GM12878 (cell line): ENCODE results near the gene CDCA5. TPM values are rescaled to one million over a fixed set of nuclear protein-coding genes. Genes with fewer than 3 reads are reported as not detected.
A peak's percentile ranks its signal among the peaks of the same experiment; 100 is the strongest.

Source experiments
- ATAC-seq: fragments of 200-7000 bp; cut with Tn5 transposase; 3 replicates; pipeline ENCODE4 v1.9.1; 2020; ENCODE audit warnings: mild to moderate bottlenecking, moderate library complexity
- BruUV-seq: library from RNA; stranded (reverse); fragments of 400-500 nt; replicated peaks from 2 replicates; lab custom pipeline; 2021; lab: Mats Ljungman, UMichigan
- CTCF ChIA-PET: fragments of 300-600 bp; sonication (Branson Sonifier 250); formaldehyde crosslinking; extraction: SDS; loops from one replicate; lab custom pipeline; 2021; ENCODE audit warnings: inconsistent platforms; lab: Yijun Ruan, JAX
- POLR2A ChIA-PET: fragments of 350-600 bp; formaldehyde crosslinking; extraction: SDS; loops from one replicate; lab custom pipeline; 2021; ENCODE audit warnings: inconsistent platforms; lab: Charles Lee
- RAD21 ChIA-PET: fragments of 300-600 bp; sonication (Branson Sonifier 250); formaldehyde crosslinking; loops from one replicate; lab custom pipeline; 2023; ENCODE audit warnings: antibody characterized with exemption; ENCODE audit not compliant: unreplicated experiment; lab: Charles Lee
- SMC1A ChIA-PET: fragments of 300-600 bp; sonication (Branson Sonifier 250); formaldehyde crosslinking; loops from one replicate; lab custom pipeline; 2023; ENCODE audit not compliant: unreplicated experiment, uncharacterized antibody; lab: Charles Lee
- DNase-seq: peaks from one replicate; pipeline ENCODE4 v3.0.0-alpha.2; 2011; ENCODE audit warnings: low read depth, low spot score
- FAIRE-seq: peaks from 3 replicates; lab custom pipeline; 2011; peaks lifted over from hg19 to GRCh38; lab: Jason Lieb, UNC
- H2AFZ ChIP-seq: 2 replicates; pipeline ENCODE4 v1.6.0; 2011; ENCODE audit warnings: low read depth, low read length, control low read depth; ENCODE audit not compliant: control insufficient read depth
- H3K27ac ChIP-seq: 2 replicates; pipeline ENCODE4 v1.5.1; 2011; ENCODE audit warnings: control low read depth; ENCODE audit not compliant: control insufficient read depth, insufficient read depth
- H3K27me3 ChIP-seq, 2 experiments: replicated peaks in 1 of 2; 2 replicates each; pipeline versions ENCODE4 v1.6.0 to v1.6.1; 2011; ENCODE audit warnings: low read length in 1 of 2; ENCODE audit not compliant: control insufficient read depth in 2 of 2, insufficient read depth in 2 of 2
- H3K36me3 ChIP-seq, 2 experiments: 2 replicates each; pipeline ENCODE4 v1.5.1; 2011; ENCODE audit warnings: low read length in 1 of 2; ENCODE audit not compliant: control insufficient read depth in 2 of 2, insufficient read depth in 2 of 2
- H3K4me1 ChIP-seq: 2 replicates; pipeline ENCODE4 v1.6.1; 2011; ENCODE audit warnings: mild to moderate bottlenecking, low read length, moderate library complexity, mixed read lengths; ENCODE audit not compliant: control insufficient read depth, insufficient read depth
- H3K4me2 ChIP-seq: 2 replicates; pipeline ENCODE4 v1.6.0; 2011; ENCODE audit warnings: control low read depth; ENCODE audit not compliant: control insufficient read depth, insufficient read depth
- H3K4me3 ChIP-seq: fragments of 200-600 bp; sonication (generic); 2 replicates; pipeline ENCODE4 v1.5.1; 2016
- H3K79me2 ChIP-seq: 2 replicates; pipeline ENCODE4 v1.6.0; 2011; ENCODE audit warnings: low read length; ENCODE audit not compliant: control insufficient read depth, insufficient read depth
- H3K9ac ChIP-seq: 2 replicates; pipeline ENCODE4 v1.8.0; 2011; ENCODE audit warnings: low read length, control low read depth, mixed read lengths; ENCODE audit not compliant: control insufficient read depth, insufficient read depth
- H3K9me3 ChIP-seq: replicated peaks from 3 replicates; pipeline ENCODE4 v1.5.1; 2011; ENCODE audit warnings: mild to moderate bottlenecking, low read length; ENCODE audit not compliant: control insufficient read depth, insufficient read depth
- H4K20me1 ChIP-seq: 2 replicates; pipeline ENCODE4 v1.6.0; 2011; ENCODE audit not compliant: control insufficient read depth, insufficient read depth
- BHLHE40 ChIP-seq, 2 experiments: fragments of 450-650 bp in 1 of 2; IDR thresholded peaks; 2 replicates each; pipeline ENCODE4 v1.6.1; 2011 to 2017; ENCODE audit warnings: low read depth in 2 of 2, borderline replicate concordance in 1 of 2, improper control_type of control experiment in 1 of 2, low read length in 1 of 2, mild to moderate bottlenecking in 1 of 2
- CREB1 ChIP-seq: IDR thresholded peaks from 2 replicates; pipeline ENCODE4 v1.6.1; 2012; ENCODE audit warnings: low read depth, mild to moderate bottlenecking, inconsistent platforms
- DPF2 ChIP-seq: fragments of 450-650 bp; IDR thresholded peaks from 2 replicates; pipeline ENCODE4 v1.6.1; 2017; ENCODE audit warnings: mild to moderate bottlenecking
- GABPA ChIP-seq: IDR thresholded peaks from 2 replicates; pipeline ENCODE4 v1.6.1; 2014; ENCODE audit warnings: antibody characterized with exemption, low read depth, mild to moderate bottlenecking, inconsistent platforms
- NFYB ChIP-seq: IDR thresholded peaks from 2 replicates; pipeline ENCODE4 v1.6.1; 2011; ENCODE audit warnings: low read depth, mild to moderate bottlenecking, low read length, improper control_type of control experiment, moderate library complexity; ENCODE audit not compliant: insufficient read depth
- RUNX3 ChIP-seq: IDR thresholded peaks from 2 replicates; pipeline ENCODE4 v1.6.1; 2012; ENCODE audit warnings: low read length, inconsistent platforms
- TCF12 ChIP-seq: IDR thresholded peaks from 2 replicates; pipeline ENCODE4 v1.6.1; 2011; ENCODE audit warnings: low read depth, mild to moderate bottlenecking, low read length
- TCF3 ChIP-seq: IDR thresholded peaks from 2 replicates; pipeline ENCODE4 v1.6.1; 2012; ENCODE audit warnings: low read depth, mild to moderate bottlenecking, low read length, borderline replicate concordance; ENCODE audit not compliant: insufficient read depth
- WRNIP1 ChIP-seq: IDR thresholded peaks from 2 replicates; pipeline ENCODE4 v1.6.1; 2011; ENCODE audit warnings: low read depth, low read length, improper control_type of control experiment, borderline replicate concordance
- ZNF207 ChIP-seq: fragments of 450-650 bp; IDR thresholded peaks from 2 replicates; pipeline ENCODE4 v1.6.1; 2014; ENCODE audit warnings: antibody characterized with exemption, mild to moderate bottlenecking, borderline replicate concordance
- ZNF384 ChIP-seq: IDR thresholded peaks from 2 replicates; pipeline ENCODE4 v1.6.1; 2012; ENCODE audit warnings: low read depth, mild to moderate bottlenecking, low read length, improper control_type of control experiment, borderline replicate concordance
- WGBS: methylation state at CpG from one replicate; pipeline ENCODE4 v1.1.6; 2016; ENCODE audit warnings: low lambda C conversion rate; ENCODE audit not compliant: insufficient replicate concordance, insufficient coverage; ENCODE audit errors: missing lambda C conversion rate; 5-methylcytosine and 5-hydroxymethylcytosine counted together
- in situ Hi-C: fragments of 300-500 bp; cut with MboI; formaldehyde crosslinking; loops from 9 replicates; pipeline ENCODE4 v1.14.3; 2018; ENCODE audit warnings: mixed read lengths
- intact Hi-C: fragments of 100-400 bp; cut with micrococcal nuclease; formaldehyde crosslinking; loops from one replicate; pipeline ENCODE4 v1.14.2; 2022; ENCODE audit not compliant: unreplicated experiment
- polyA plus RNA-seq, 11 experiments: library from polyadenylated mRNA; depleted of rRNA in 4 of 11; unstranded in 6 of 11; stranded (reverse) in 5 of 11; fragments of >200 nt; fragmentation: Nextera tagmentation in 4 of 11; fragmentation: Illumina TruSeq in 1 of 11; extraction: Ambion mirVana in 4 of 11; extraction: Trizol in 1 of 11; gene quantifications; 1 replicate in 1 of 11; 2 replicates in 10 of 11; pipeline versions ENCODE4 v1.2.1 to v1.2.3, GENCODE V29; 2011 to 2016; ENCODE audit warnings: inconsistent platforms in 2 of 11, missing spikeins in 2 of 11, low read depth in 1 of 11
- total RNA-seq, 4 experiments: library from RNA; depleted of rRNA in 3 of 4; stranded (reverse); fragments of >200 nt in 3 of 4; fragmentation: Illumina TruSeq in 1 of 4; extraction: Trizol in 1 of 4; gene quantifications; 2 replicates each; pipeline versions ENCODE4 v1.2.1 to v1.2.3, GENCODE V29; 2013 to 2021
- TF ChIP-seq, protein P1 (sequence below): IDR thresholded peaks from 2 replicates; pipeline ENCODE4 v1.6.1; 2011; ENCODE audit warnings: mild to moderate bottlenecking, low read depth, low read length, moderate library complexity; ENCODE audit not compliant: insufficient replicate concordance
- TF ChIP-seq, protein P2 (sequence below): fragments of 450-650 bp; IDR thresholded peaks from 2 replicates; pipeline ENCODE4 v1.6.1; 2016; ENCODE audit warnings: mild to moderate bottlenecking

The CDCA5 gene
- total and polyA plus RNA-seq, 10 of the 15 experiments (the other 5 are each of a cell fraction or from before 2014, with no cell fraction given): 21.2 to 107 (median 64.9) TPM

DNA sequence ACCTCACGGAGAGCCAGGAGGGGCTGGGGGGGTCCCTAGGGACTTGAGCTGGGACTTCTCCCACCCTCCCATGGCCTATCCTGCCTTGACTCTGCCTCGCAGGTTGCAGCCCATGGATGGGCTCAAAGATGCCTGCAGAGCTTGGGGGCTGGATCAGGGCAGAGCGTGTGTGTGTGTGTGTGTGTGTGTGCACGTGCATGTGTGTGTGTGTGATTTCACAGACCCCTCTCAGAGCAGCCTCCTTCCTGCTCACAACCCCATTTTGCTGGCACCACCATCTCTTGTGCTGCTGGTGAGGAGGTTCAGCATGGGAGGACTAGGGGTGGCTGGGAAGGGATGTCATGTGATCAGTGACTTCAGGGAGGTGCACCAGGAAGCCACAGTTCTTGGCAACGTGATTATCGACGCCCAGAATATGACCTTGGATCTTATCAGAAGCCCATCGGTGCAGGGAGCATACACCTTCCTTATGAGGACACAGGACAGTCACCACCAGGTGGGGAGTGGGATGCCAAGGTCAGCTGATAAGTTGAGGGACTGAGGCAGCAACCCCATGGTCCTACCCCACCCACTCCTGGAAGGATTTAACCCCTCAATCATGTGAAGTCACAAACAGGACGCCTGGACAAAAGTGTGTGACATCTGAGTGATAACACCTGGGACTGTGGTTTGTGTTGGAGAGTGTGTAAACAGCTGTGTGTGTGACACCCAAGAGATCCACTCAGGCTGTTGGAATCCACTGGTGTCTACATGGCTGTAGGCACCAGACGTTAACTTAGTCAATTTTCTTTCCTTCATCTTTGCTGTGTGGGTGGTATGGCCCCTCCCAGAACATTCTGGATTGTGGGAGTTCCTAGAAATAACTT is 23.6 kb downstream of the CDCA5 start:
- no peak for FAIRE-seq
- ChIA-PET RAD21 (no interaction called here), SMC1A (no interaction called here), CTCF (interaction anchor here (1.1 kb wide), 2 partner anchors 57 to 213 kb away, joined by 3 read pairs; partner anchors contain the start of gene ZNHIT2), POLR2A (no interaction called here)
- 37% methylated on average over 10 of the region's 10 CpGs for WGBS
- intact Hi-C loops: no loop called here
- no peak overlapping the region for H3K27ac ChIP-seq
- H3K9me3 ChIP-seq: no peaks in the 10 kb centered on the region
- no peaks in the 10 kb centered on the region for H3K79me2 ChIP-seq
- TF ChIP-seq ZNF207 (no peak), TCF3 (peak; percentile 93), TCF12 (peak; percentile 88), ZNF384 (no peak), BHLHE40 (IDR thresholded peaks at IDR 0.05; ENCODE audit: borderline replicate concordance in 1 of 2, low read depth in 2 of 2, low read length in 1 of 2) (0 out of 4 replicates have a peak, but pooled peaks of 1 of the 2 experiments have one; percentile 14), GABPA (no peak), NFYB (no peak), CREB1 (no peak), DPF2 (no peak), WRNIP1 (no peak), RUNX3 (peak; percentile 82)
- TF ChIP-seq, protein P1, sequence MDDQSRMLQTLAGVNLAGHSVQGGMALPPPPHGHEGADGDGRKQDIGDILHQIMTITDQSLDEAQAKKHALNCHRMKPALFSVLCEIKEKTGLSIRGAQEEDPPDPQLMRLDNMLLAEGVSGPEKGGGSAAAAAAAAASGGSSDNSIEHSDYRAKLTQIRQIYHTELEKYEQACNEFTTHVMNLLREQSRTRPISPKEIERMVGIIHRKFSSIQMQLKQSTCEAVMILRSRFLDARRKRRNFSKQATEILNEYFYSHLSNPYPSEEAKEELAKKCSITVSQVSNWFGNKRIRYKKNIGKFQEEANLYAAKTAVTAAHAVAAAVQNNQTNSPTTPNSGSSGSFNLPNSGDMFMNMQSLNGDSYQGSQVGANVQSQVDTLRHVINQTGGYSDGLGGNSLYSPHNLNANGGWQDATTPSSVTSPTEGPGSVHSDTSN: peak; percentile 72
- TF ChIP-seq, protein P2, sequence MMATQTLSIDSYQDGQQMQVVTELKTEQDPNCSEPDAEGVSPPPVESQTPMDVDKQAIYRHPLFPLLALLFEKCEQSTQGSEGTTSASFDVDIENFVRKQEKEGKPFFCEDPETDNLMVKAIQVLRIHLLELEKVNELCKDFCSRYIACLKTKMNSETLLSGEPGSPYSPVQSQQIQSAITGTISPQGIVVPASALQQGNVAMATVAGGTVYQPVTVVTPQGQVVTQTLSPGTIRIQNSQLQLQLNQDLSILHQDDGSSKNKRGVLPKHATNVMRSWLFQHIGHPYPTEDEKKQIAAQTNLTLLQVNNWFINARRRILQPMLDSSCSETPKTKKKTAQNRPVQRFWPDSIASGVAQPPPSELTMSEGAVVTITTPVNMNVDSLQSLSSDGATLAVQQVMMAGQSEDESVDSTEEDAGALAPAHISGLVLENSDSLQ: peak; percentile 45; the same call in 1 of the 2 replicates
- H4K20me1 ChIP-seq: no peaks in the 10 kb centered on the region
- H3K4me2 ChIP-seq: no peak overlapping the region
- 0 out of 3 replicates have a peak, but pooled peaks have one; percentile 12 for ATAC-seq
- H2AFZ ChIP-seq: no peak overlapping the region; the same call in 1 of the 2 replicates
- in situ Hi-C loops: no loop called here
- H3K4me1 ChIP-seq: peaks cover 24% of the 10 kb centered on the region
- no peak overlapping the region for H3K4me3 ChIP-seq
- no TSS peak for BruUV-seq
- H3K9ac ChIP-seq: no peak overlapping the region
- H3K36me3 ChIP-seq: no peaks in the 10 kb centered on the region
- H3K27me3 ChIP-seq: no peaks in the 10 kb centered on the region
- no peak for DNase-seq
